Nephron (organoid): ENCODE measurements around the gene CLNK.

Experiments
- H3K27ac Mint-ChIP-seq, 3 experiments: 2 replicates each; pipeline ENCODE4 v1.8.0; 2020; ENCODE audit warnings: mixed read lengths in 3 of 3, mild to moderate bottlenecking in 2 of 3, moderate library complexity in 1 of 3
- H3K27me3 Mint-ChIP-seq: 2 replicates; pipeline ENCODE4 v1.8.0; 2021; ENCODE audit warnings: low read depth, mild to moderate bottlenecking, moderate library complexity, mixed read lengths
- H3K36me3 Mint-ChIP-seq: 2 replicates; pipeline ENCODE4 v1.8.0; 2020; ENCODE audit warnings: low read depth, mixed read lengths
- H3K4me1 Mint-ChIP-seq: 2 replicates; pipeline ENCODE4 v1.8.0; 2020; ENCODE audit warnings: mixed read lengths
- H3K4me3 Mint-ChIP-seq, 3 experiments: 2 replicates each; pipeline ENCODE4 v1.8.0; 2020; ENCODE audit warnings: mild to moderate bottlenecking in 3 of 3, mixed read lengths in 3 of 3, moderate library complexity in 2 of 3
- H3K9me3 Mint-ChIP-seq: 2 replicates; pipeline ENCODE4 v1.8.0; 2020; ENCODE audit warnings: mixed read lengths
- TF ChIP-seq, protein P1 (sequence below), 3 experiments: fragments of 200-600 bp; sonication (generic); IDR thresholded peaks; one replicate each; pipeline ENCODE4 v1.5.0; 2021; ENCODE audit warnings: antibody characterized with exemption in 3 of 3; ENCODE audit not compliant: unreplicated experiment in 3 of 3

The CLNK gene

DNA sequence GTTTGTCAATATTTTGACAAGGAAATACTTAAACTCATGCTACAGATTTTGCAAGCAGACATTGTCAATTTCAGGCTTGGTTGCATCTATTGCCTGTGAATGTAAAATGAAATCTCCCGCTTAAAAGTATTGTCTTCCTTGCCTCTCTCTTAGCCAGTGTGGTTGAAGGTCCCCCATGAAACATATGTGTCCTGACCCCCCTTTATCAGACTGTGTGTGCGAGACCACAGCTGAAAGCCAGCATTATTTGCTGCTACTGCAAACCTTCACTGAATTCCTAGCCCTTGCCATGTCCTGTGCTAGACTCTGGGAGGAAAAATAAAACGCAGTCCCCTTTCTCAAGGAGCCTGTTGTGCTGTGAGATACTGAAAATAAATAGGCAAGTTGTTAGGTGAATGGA lies 16.6 kb upstream of the CLNK start:
- H3K4me1 Mint-ChIP-seq = no peaks in the 10 kb centered on the region
- no peak overlapping the region for H3K27ac Mint-ChIP-seq
- TF ChIP-seq, protein P1, sequence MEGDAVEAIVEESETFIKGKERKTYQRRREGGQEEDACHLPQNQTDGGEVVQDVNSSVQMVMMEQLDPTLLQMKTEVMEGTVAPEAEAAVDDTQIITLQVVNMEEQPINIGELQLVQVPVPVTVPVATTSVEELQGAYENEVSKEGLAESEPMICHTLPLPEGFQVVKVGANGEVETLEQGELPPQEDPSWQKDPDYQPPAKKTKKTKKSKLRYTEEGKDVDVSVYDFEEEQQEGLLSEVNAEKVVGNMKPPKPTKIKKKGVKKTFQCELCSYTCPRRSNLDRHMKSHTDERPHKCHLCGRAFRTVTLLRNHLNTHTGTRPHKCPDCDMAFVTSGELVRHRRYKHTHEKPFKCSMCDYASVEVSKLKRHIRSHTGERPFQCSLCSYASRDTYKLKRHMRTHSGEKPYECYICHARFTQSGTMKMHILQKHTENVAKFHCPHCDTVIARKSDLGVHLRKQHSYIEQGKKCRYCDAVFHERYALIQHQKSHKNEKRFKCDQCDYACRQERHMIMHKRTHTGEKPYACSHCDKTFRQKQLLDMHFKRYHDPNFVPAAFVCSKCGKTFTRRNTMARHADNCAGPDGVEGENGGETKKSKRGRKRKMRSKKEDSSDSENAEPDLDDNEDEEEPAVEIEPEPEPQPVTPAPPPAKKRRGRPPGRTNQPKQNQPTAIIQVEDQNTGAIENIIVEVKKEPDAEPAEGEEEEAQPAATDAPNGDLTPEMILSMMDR (IDR thresholded peaks at IDR 0.05; ENCODE audit: unreplicated experiment in 3 of 3) = no peak
- peaks cover 2% of the 10 kb centered on the region for H3K9me3 Mint-ChIP-seq
- H3K36me3 Mint-ChIP-seq = no peaks in the 10 kb centered on the region
- H3K4me3 Mint-ChIP-seq = no peak overlapping the region
- H3K27me3 Mint-ChIP-seq = no peaks in the 10 kb centered on the region

DNA sequence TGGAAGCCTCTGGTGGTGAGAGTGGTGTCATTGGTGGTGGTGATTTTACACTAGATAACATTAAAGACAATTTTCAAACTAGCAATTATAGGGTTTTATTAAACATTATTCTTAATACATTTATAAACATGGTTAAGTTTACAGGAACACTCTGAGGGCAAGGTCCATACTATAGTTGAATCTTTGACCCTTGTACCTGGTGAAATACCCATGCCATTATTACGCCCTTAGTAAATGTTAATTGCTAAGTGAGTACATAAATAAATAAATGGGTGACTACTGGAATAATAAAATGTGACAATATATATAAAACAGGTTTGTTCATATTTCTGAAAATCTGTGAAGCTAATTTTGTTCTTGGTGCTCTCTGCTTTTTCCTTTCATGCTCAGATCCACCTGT lies 13.6 kb upstream of the CLNK start:
- TF ChIP-seq, protein P1 (IDR thresholded peaks at IDR 0.05; ENCODE audit: unreplicated experiment in 3 of 3) = no peak
- Mint-ChIP-seq H3K4me3 (no peak overlapping the region), H3K9me3 (peaks cover 2% of the 10 kb centered on the region), H3K36me3 (no peaks in the 10 kb centered on the region), H3K4me1 (no peaks in the 10 kb centered on the region), H3K27ac (no peak overlapping the region), H3K27me3 (no peaks in the 10 kb centered on the region)

DNA sequence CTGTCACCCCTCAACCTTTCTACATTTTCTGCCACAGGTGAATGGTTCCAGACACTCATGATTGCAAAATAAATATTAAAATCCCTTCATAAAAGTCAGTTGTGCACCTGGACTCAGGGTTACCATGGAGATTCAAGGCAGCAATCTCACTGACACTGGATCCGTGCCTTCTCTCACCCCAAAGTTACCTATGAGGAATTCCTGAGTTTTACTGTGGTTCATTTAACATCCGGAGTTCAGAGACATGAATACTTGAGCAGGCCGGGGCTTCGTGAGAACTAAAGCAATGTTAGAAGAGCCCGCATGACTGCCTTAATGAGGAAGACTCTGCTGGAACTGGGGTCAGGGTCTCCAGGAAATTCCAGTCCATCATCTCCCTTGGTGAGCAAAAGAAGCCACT lies 12.5 kb upstream of the CLNK start:
- TF ChIP-seq, protein P1 (IDR thresholded peaks at IDR 0.05; ENCODE audit: unreplicated experiment in 3 of 3) = no peak
- Mint-ChIP-seq H3K9me3 (peaks cover 2% of the 10 kb centered on the region), H3K36me3 (no peaks in the 10 kb centered on the region), H3K4me3 (no peak overlapping the region), H3K27me3 (no peaks in the 10 kb centered on the region), H3K27ac (peak overlapping the region in 1 of 3 experiments; percentile 24), H3K4me1 (no peaks in the 10 kb centered on the region)

DNA sequence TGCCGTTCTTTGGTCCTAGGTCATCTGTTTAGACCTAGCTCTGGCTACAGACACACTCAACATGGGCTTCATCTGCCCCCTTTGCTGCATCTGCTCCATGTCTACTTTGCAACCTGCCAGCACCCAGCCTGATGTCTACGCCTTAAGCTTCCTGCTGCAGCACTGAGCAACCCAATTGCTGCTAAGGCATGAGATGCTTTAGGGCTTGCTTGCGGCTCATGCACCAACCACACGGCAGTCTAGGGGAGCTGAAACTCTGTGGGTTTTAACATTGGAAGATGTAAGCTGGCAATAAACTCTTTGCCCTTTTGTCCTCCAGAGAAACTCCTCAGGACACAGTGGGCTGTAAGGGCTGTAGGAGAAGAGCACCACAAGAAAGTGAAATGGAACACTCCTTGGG lies 11.7 kb upstream of the CLNK start:
- peaks cover 2% of the 10 kb centered on the region for H3K9me3 Mint-ChIP-seq
- H3K27ac Mint-ChIP-seq = no peak overlapping the region
- H3K36me3 Mint-ChIP-seq = no peaks in the 10 kb centered on the region
- TF ChIP-seq, protein P1 (IDR thresholded peaks at IDR 0.05; ENCODE audit: unreplicated experiment in 3 of 3) = no peak
- H3K4me1 Mint-ChIP-seq = no peaks in the 10 kb centered on the region
- H3K27me3 Mint-ChIP-seq = no peaks in the 10 kb centered on the region
- H3K4me3 Mint-ChIP-seq = no peak overlapping the region

DNA sequence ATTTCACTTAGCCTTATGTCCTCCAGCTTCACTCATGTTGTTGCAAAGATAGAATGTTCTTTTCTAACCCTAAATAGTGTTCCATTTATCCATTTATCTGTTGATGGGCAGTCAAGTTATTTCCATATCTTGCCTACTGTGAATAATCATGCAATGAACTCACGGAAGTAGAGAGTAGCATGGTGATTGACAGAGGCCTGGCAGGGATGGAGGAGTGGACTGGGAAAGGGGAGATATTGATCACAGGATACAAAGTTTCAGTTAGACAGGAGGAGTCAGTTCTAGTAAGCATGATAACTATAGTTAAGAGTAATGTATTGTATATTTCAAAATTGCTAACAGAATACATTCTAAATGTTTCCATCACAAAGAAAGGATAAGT lies 10.3 kb upstream of the CLNK start:
- Mint-ChIP-seq H3K9me3 (peaks cover 2% of the 10 kb centered on the region), H3K4me3 (no peak overlapping the region), H3K36me3 (no peaks in the 10 kb centered on the region), H3K4me1 (no peaks in the 10 kb centered on the region), H3K27ac (no peak overlapping the region), H3K27me3 (no peaks in the 10 kb centered on the region)
- TF ChIP-seq, protein P1 (IDR thresholded peaks at IDR 0.05; ENCODE audit: unreplicated experiment in 3 of 3) = no peak

DNA sequence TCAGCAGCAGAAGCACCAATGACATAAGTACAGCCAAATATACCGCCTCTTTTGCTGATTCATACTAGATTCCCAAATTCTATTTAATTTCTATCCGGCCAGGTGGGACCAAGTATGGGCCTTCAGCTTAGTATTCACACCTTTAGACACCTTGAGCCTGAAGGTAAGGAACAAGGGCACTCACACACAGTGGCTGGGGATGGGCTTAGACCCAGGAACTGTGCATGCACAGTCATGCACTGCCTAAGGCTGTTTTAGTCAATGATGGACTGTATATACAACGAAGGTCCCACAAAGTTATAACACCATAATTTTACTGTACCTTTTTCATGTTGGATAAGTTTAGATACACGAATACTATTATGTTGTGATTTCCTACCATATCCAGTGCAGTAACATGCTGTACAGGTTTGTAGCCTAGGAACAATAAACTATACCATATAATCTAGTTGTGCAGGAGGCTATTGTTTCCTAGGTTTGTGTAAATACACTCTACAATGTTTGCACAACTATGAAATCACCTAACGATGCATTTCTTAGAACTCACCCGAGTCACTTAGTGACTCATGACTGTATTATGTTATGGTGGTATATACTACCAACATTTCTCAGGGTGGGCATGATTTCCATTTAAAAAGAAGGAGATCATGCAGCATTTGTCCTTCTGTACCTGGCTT lies 9.7 kb upstream of the CLNK start:
- H3K9me3 Mint-ChIP-seq = peaks cover 2% of the 10 kb centered on the region

More for the DNA sequence above, 9.7 kb upstream of the CLNK start:
- Mint-ChIP-seq H3K4me3 (no peak overlapping the region), H3K27ac (no peak overlapping the region), H3K27me3 (no peaks in the 10 kb centered on the region), H3K4me1 (no peaks in the 10 kb centered on the region), H3K36me3 (no peaks in the 10 kb centered on the region)
- TF ChIP-seq, protein P1 (IDR thresholded peaks at IDR 0.05; ENCODE audit: unreplicated experiment in 3 of 3) = no peak
